CD4-positive, CD25-positive, alpha-beta regulatory T cell (primary cell): ENCODE measurements around the gene GPX2. TPM values are rescaled to one million over a fixed set of nuclear protein-coding genes. Genes with fewer than 3 reads are reported as not detected.

Experiments used
- ATAC-seq, 2 donors: fragments of 150-1000 bp; cut with Tn5 transposase; one replicate each; pipeline ENCODE4 v1.10.0; 2021; ENCODE audit warnings: low read depth in 2 of 2, moderate number of reproducible peaks in 2 of 2, moderate library complexity in 1 of 2
- DNase-seq, 3 donors: peaks; one replicate each; pipeline versions ENCODE4 v3.0.0 to v3.0.0-alpha.2; 2012 to 2022; ENCODE audit warnings: mixed read lengths in 1 of 3
- H3K27ac ChIP-seq: one replicate; pipeline ENCODE4 v1.7.0; 2013; ENCODE audit warnings: mild to moderate bottlenecking, low read length; ENCODE audit not compliant: insufficient read depth, poor library complexity, severe bottlenecking
- H3K27me3 ChIP-seq: one replicate; pipeline ENCODE4 v1.7.0; 2013; ENCODE audit warnings: low read length; ENCODE audit not compliant: control insufficient read depth, insufficient read depth
- H3K36me3 ChIP-seq: one replicate; pipeline ENCODE4 v1.7.0; 2013; ENCODE audit warnings: mild to moderate bottlenecking, low read length, moderate library complexity; ENCODE audit not compliant: control insufficient read depth, insufficient read depth
- H3K4me1 ChIP-seq: 2 replicates; pipeline ENCODE4 v1.7.0; 2013; ENCODE audit warnings: mild to moderate bottlenecking, low read length; ENCODE audit not compliant: insufficient read depth, control insufficient read depth, poor library complexity, severe bottlenecking
- H3K4me3 ChIP-seq: one replicate; pipeline ENCODE4 v1.7.0; 2013; ENCODE audit warnings: low read depth, mild to moderate bottlenecking, low read length, moderate library complexity
- H3K9me3 ChIP-seq, 2 experiments: 1 replicate in 1 of 2; 2 replicates in 1 of 2; pipeline ENCODE4 v1.7.0; 2013; ENCODE audit warnings: low read length in 2 of 2, mild to moderate bottlenecking in 1 of 2, moderate library complexity in 1 of 2; ENCODE audit not compliant: control insufficient read depth in 2 of 2
- H3K27ac Mint-ChIP-seq, 3 donors: one replicate each; pipeline ENCODE4 v1.8.0; 2020 to 2022; ENCODE audit warnings: mild to moderate bottlenecking in 3 of 3, mixed read lengths in 3 of 3, moderate library complexity in 2 of 3
- H3K27me3 Mint-ChIP-seq: one replicate; pipeline ENCODE4 v1.8.0; 2022; ENCODE audit warnings: mild to moderate bottlenecking, mixed read lengths
- H3K36me3 Mint-ChIP-seq: one replicate; pipeline ENCODE4 v1.8.0; 2020; ENCODE audit warnings: mixed read lengths
- H3K4me1 Mint-ChIP-seq, 4 donors: one replicate each; pipeline ENCODE4 v1.8.0; 2020 to 2022; ENCODE audit warnings: mixed read lengths in 4 of 4, mild to moderate bottlenecking in 1 of 4
- H3K4me3 Mint-ChIP-seq, 4 donors: one replicate each; pipeline ENCODE4 v1.8.0; 2020 to 2022; ENCODE audit warnings: mild to moderate bottlenecking in 4 of 4, mixed read lengths in 4 of 4, moderate library complexity in 3 of 4
- H3K9me3 Mint-ChIP-seq, 7 donors: one replicate each; pipeline ENCODE4 v1.8.0; 2020 to 2022; ENCODE audit warnings: mixed read lengths in 7 of 7, mild to moderate bottlenecking in 3 of 7, moderate library complexity in 2 of 7
- polyA plus RNA-seq, 4 donors: library from polyadenylated mRNA; unstranded; fragments of 300-500 nt; fragmentation: Illumina TruSeq; gene quantifications; one replicate each; pipeline ENCODE4 v1.2.3, GENCODE V29; 2021
- total RNA-seq: library from RNA; stranded (reverse); gene quantifications from one replicate; pipeline ENCODE4 v1.2.3, GENCODE V29; 2022

GPX2 gene
- total and polyA plus RNA-seq, 5 donors from 2014 or later = 0.54 to 0.94 TPM; not detected in 3

- Mint-ChIP-seq H3K4me1 (peaks cover 17 to 56% (median 34%) of the 10 kb centered on the region in 4 donors), H3K9me3 (no peaks in the 10 kb centered on the region), H3K4me3 (no peak overlapping the region), H3K36me3 (peaks cover 29% of the 10 kb centered on the region), H3K27ac (no peak overlapping the region), H3K27me3 (no peaks in the 10 kb centered on the region)
- Histone ChIP-seq H3K27ac (peak overlapping the region; percentile 81), H3K27me3 (no peaks in the 10 kb centered on the region), H3K4me1 (peaks cover 72% of the 10 kb centered on the region), H3K9me3 (no peaks in the 10 kb centered on the region), H3K36me3 (peaks cover 53% of the 10 kb centered on the region), H3K4me3 (peak overlapping the region; percentile 79)
- DNase-seq (peak in 2 of 3 donors; percentile 66 to 74), ATAC-seq (peak; percentile 89)
Observed at GRCh38 chr14:64928239-64929013, 14.1 kb downstream of the GPX2 start.

- Histone ChIP-seq H3K4me3 (no peak overlapping the region), H3K27me3 (no peaks in the 10 kb centered on the region), H3K9me3 (no peaks in the 10 kb centered on the region), H3K27ac (peak overlapping the region; percentile 81), H3K4me1 (peaks cover 82% of the 10 kb centered on the region), H3K36me3 (peaks cover 40% of the 10 kb centered on the region)
- H3K27ac Mint-ChIP-seq = peak overlapping the region in 2 of 3 donors; percentile 22 to 74
- peaks cover 30% of the 10 kb centered on the region for H3K36me3 Mint-ChIP-seq
- H3K27me3 Mint-ChIP-seq = no peaks in the 10 kb centered on the region
- no peak for ATAC-seq
- H3K4me1 Mint-ChIP-seq = peaks cover 22 to 49% (median 39%) of the 10 kb centered on the region in 4 donors
- DNase-seq = no peak
- H3K9me3 Mint-ChIP-seq = no peaks in the 10 kb centered on the region
- no peak overlapping the region for H3K4me3 Mint-ChIP-seq
Observed at GRCh38 chr14:64927031-64927430, 15.5 kb downstream of the GPX2 start.

- H3K9me3 Mint-ChIP-seq = no peaks in the 10 kb centered on the region
- no peak overlapping the region for H3K4me3 ChIP-seq
- no peaks in the 10 kb centered on the region for H3K9me3 ChIP-seq
- H3K4me3 Mint-ChIP-seq = no peak overlapping the region
- no peaks in the 10 kb centered on the region for H3K27me3 ChIP-seq
- H3K27ac Mint-ChIP-seq = peak overlapping the region; percentile 22 to 85 (median 74)
- H3K36me3 Mint-ChIP-seq = peaks cover 35% of the 10 kb centered on the region
- DNase-seq (no peak), ATAC-seq (no peak)
- H3K4me1 Mint-ChIP-seq = peaks cover 25 to 52% (median 43%) of the 10 kb centered on the region in 4 donors
- peak overlapping the region; percentile 81 for H3K27ac ChIP-seq
- H3K27me3 Mint-ChIP-seq = no peaks in the 10 kb centered on the region
- peaks cover 40% of the 10 kb centered on the region for H3K36me3 ChIP-seq
- H3K4me1 ChIP-seq = peaks cover 82% of the 10 kb centered on the region
Observed at GRCh38 chr14:64926398-64926995, 16.0 kb downstream of the GPX2 start.

GRCh38 chr14:64923015-64923414 is 19.5 kb downstream of the GPX2 start:
- Mint-ChIP-seq H3K9me3 (no peaks in the 10 kb centered on the region), H3K4me3 (peak overlapping the region in 1 of 4 donors; percentile 10), H3K27me3 (peaks cover 5% of the 10 kb centered on the region), H3K27ac (peak overlapping the region; percentile 46 to 55 (median 51)), H3K4me1 (peaks cover 34 to 73% (median 62%) of the 10 kb centered on the region in 4 donors), H3K36me3 (peaks cover 41% of the 10 kb centered on the region)
- H3K27me3 ChIP-seq = no peaks in the 10 kb centered on the region
- H3K4me3 ChIP-seq = no peak overlapping the region
- peaks cover 57% of the 10 kb centered on the region for H3K4me1 ChIP-seq
- H3K36me3 ChIP-seq = peaks cover 43% of the 10 kb centered on the region
- ATAC-seq (no peak), DNase-seq (no peak)
- peak overlapping the region; percentile 28 for H3K27ac ChIP-seq
- H3K9me3 ChIP-seq = no peaks in the 10 kb centered on the region

GRCh38 chr14:64920465-64920864 is 22.1 kb downstream of the GPX2 start:
- peak overlapping the region in 2 of 4 donors; percentile 22 to 29 for H3K4me3 Mint-ChIP-seq
- Histone ChIP-seq H3K27ac (no peak overlapping the region), H3K27me3 (no peaks in the 10 kb centered on the region), H3K9me3 (no peaks in the 10 kb centered on the region), H3K36me3 (peaks cover 27% of the 10 kb centered on the region), H3K4me3 (peak overlapping the region; percentile 28), H3K4me1 (peaks cover 61% of the 10 kb centered on the region)
- H3K36me3 Mint-ChIP-seq = peaks cover 42% of the 10 kb centered on the region
- DNase-seq = no peak
- H3K27me3 Mint-ChIP-seq = peaks cover 5% of the 10 kb centered on the region
- no peaks in the 10 kb centered on the region for H3K9me3 Mint-ChIP-seq
- ATAC-seq = no peak
- peaks cover 45 to 84% (median 75%) of the 10 kb centered on the region in 4 donors for H3K4me1 Mint-ChIP-seq
- H3K27ac Mint-ChIP-seq = peak overlapping the region; percentile 39 to 91 (median 44)

GRCh38 chr14:64919618-64920017 is 22.9 kb downstream of the GPX2 start:
- H3K4me1 Mint-ChIP-seq = peaks cover 49 to 88% (median 78%) of the 10 kb centered on the region in 4 donors
- H3K4me3 ChIP-seq = no peak overlapping the region
- peak overlapping the region; percentile 17 to 36 (median 26) for H3K4me3 Mint-ChIP-seq
- H3K9me3 ChIP-seq = no peaks in the 10 kb centered on the region
- H3K27ac ChIP-seq = no peak overlapping the region
- H3K4me1 ChIP-seq = peaks cover 59% of the 10 kb centered on the region
- no peak for DNase-seq
- peak overlapping the region in 2 of 3 donors; percentile 27 to 91 for H3K27ac Mint-ChIP-seq
- H3K9me3 Mint-ChIP-seq = no peaks in the 10 kb centered on the region
- ATAC-seq = no peak
- H3K27me3 ChIP-seq = no peaks in the 10 kb centered on the region
- peaks cover 39% of the 10 kb centered on the region for H3K36me3 Mint-ChIP-seq
- peaks cover 5% of the 10 kb centered on the region for H3K27me3 Mint-ChIP-seq
- peaks cover 19% of the 10 kb centered on the region for H3K36me3 ChIP-seq

GRCh38 chr14:64919215-64919614 is 23.3 kb downstream of the GPX2 start:
- peak overlapping the region; percentile 33 for H3K4me3 ChIP-seq
- H3K4me3 Mint-ChIP-seq = peak overlapping the region in 3 of 4 donors; percentile 23 to 91 (median 38)
- H3K36me3 Mint-ChIP-seq = peaks cover 36% of the 10 kb centered on the region
- no peaks in the 10 kb centered on the region for H3K9me3 ChIP-seq
- peaks cover 55% of the 10 kb centered on the region for H3K4me1 ChIP-seq
- no peak for ATAC-seq
- H3K9me3 Mint-ChIP-seq = no peaks in the 10 kb centered on the region
- H3K27ac Mint-ChIP-seq = peak overlapping the region in 1 of 3 donors; percentile 27
- no peaks in the 10 kb centered on the region for H3K27me3 ChIP-seq
- DNase-seq = no peak
- peaks cover 15% of the 10 kb centered on the region for H3K36me3 ChIP-seq
- peaks cover 7% of the 10 kb centered on the region for H3K27me3 Mint-ChIP-seq
- no peak overlapping the region for H3K27ac ChIP-seq
- H3K4me1 Mint-ChIP-seq = peaks cover 47 to 85% (median 75%) of the 10 kb centered on the region in 4 donors
